Suprapubic skin (tissue), 4 donors: Measurements from ENCODE around the gene ZNF276.

Experiments used
- CTCF ChIP-seq, 2 donors: fragments of 200-600 bp in 1 of 2; fragments of 450-650 bp in 1 of 2; sonication (generic) in 1 of 2; IDR thresholded peaks; one replicate each; pipeline ENCODE4 v1.5.1; 2016 to 2019; ENCODE audit warnings: antibody characterized with exemption in 2 of 2, mild to moderate bottlenecking in 1 of 2, moderate library complexity in 1 of 2
- EP300 ChIP-seq: sonication (generic); formaldehyde crosslinking; IDR thresholded peaks from one replicate; pipeline ENCODE4 v1.6.1; 2017; ENCODE audit warnings: antibody characterized with exemption
- POLR2A ChIP-seq, 2 donors: fragments of 450-650 bp; IDR thresholded peaks; one replicate each; pipeline ENCODE4 v1.6.1; 2017; ENCODE audit warnings: antibody characterized with exemption in 2 of 2, mild to moderate bottlenecking in 2 of 2, moderate library complexity in 2 of 2
- POLR2AphosphoS5 ChIP-seq, 3 donors: sonication (generic); formaldehyde crosslinking; IDR thresholded peaks; one replicate each; pipeline ENCODE4 v1.6.1; 2017; ENCODE audit warnings: antibody characterized with exemption in 3 of 3

GRCh38 chr16:89711601-89712273, 9.6 kb upstream of the ZNF276 start:
- TF ChIP-seq POLR2A (IDR thresholded peaks at IDR 0.05) (no peak), POLR2AphosphoS5 (IDR thresholded peaks at IDR 0.05) (no peak), CTCF (IDR thresholded peaks at IDR 0.05) (no peak), EP300 (no peak)
